GM23248 (cell line): ENCODE results near the gene IGFL3. TPM values are rescaled to one million over a fixed set of nuclear protein-coding genes. Genes with fewer than 3 reads are reported as not detected.

Experiments
- DNase-seq: peaks from one replicate; pipeline ENCODE4 v3.0.0-alpha.2; 2015
- H2AFZ ChIP-seq: fragments of 200-600 bp; sonication (generic); 2 replicates; pipeline ENCODE4 v1.6.1; 2016; ENCODE audit warnings: antibody characterized with exemption
- H3F3A ChIP-seq: fragments of 200-600 bp; sonication (generic); 2 replicates; pipeline ENCODE4 v1.6.1; 2016; ENCODE audit warnings: mild to moderate bottlenecking, antibody characterized with exemption, mixed run types; ENCODE audit not compliant: insufficient read depth
- H3K27ac ChIP-seq: fragments of 200-600 bp; sonication (generic); 2 replicates; pipeline ENCODE4 v1.5.1; 2016; ENCODE audit warnings: mild to moderate bottlenecking
- H3K27me3 ChIP-seq: fragments of 200-600 bp; sonication (generic); replicated peaks from 2 replicates; pipeline ENCODE4 v1.6.1; 2016; ENCODE audit warnings: mild to moderate bottlenecking; ENCODE audit not compliant: insufficient read depth
- H3K36me3 ChIP-seq: fragments of 200-600 bp; sonication (generic); 2 replicates; pipeline ENCODE4 v1.6.1; 2016; ENCODE audit warnings: low read depth, mild to moderate bottlenecking
- H3K4me1 ChIP-seq: fragments of 200-600 bp; sonication (generic); 2 replicates; pipeline ENCODE4 v1.6.1; 2016; ENCODE audit warnings: mild to moderate bottlenecking; ENCODE audit not compliant: insufficient read depth
- H3K4me2 ChIP-seq: fragments of 200-600 bp; sonication (generic); one replicate; pipeline ENCODE4 v1.6.1; 2016; ENCODE audit warnings: mild to moderate bottlenecking; ENCODE audit not compliant: unreplicated experiment
- H3K4me3 ChIP-seq: fragments of 200-600 bp; sonication (generic); 2 replicates; pipeline ENCODE4 v1.5.1; 2016; ENCODE audit warnings: mild to moderate bottlenecking
- H3K79me2 ChIP-seq: fragments of 200-600 bp; sonication (generic); 2 replicates; pipeline ENCODE4 v1.6.1; 2016; ENCODE audit warnings: mild to moderate bottlenecking; ENCODE audit not compliant: insufficient read depth
- H3K9ac ChIP-seq: fragments of 200-600 bp; sonication (generic); 2 replicates; pipeline ENCODE4 v1.6.1; 2016; ENCODE audit warnings: mild to moderate bottlenecking
- H3K9me2 ChIP-seq: fragments of 200-600 bp; sonication (generic); 2 replicates; pipeline ENCODE4 v1.6.1; 2016; ENCODE audit warnings: mixed run types, mild to moderate bottlenecking, moderate library complexity; ENCODE audit not compliant: insufficient read depth
- H3K9me3 ChIP-seq: fragments of 200-600 bp; sonication (generic); one replicate; pipeline ENCODE4 v1.6.1; 2017; ENCODE audit warnings: low read depth
- H4K20me1 ChIP-seq: fragments of 200-600 bp; sonication (generic); 2 replicates; pipeline ENCODE4 v1.6.0; 2016; ENCODE audit not compliant: insufficient read depth
- EZH2 ChIP-seq: fragments of 200-600 bp; sonication (generic); IDR thresholded peaks from 2 replicates; pipeline ENCODE4 v1.6.1; 2018; ENCODE audit warnings: antibody characterized with exemption, mild to moderate bottlenecking; ENCODE audit not compliant: insufficient read depth, poor library complexity, severe bottlenecking
- EZH2phosphoT487 ChIP-seq: fragments of 200-600 bp; sonication (generic); IDR thresholded peaks from 2 replicates; pipeline ENCODE4 v1.6.1; 2018; ENCODE audit warnings: antibody characterized with exemption, moderate library complexity, mild to moderate bottlenecking, low read depth; ENCODE audit not compliant: insufficient read depth
- WGBS, 2 experiments: methylation state at CpG; one replicate each; pipeline ENCODE4 v1.1.6; 2015 to 2017; ENCODE audit warnings: low lambda C conversion rate in 2 of 2, low coverage in 1 of 2; ENCODE audit errors: missing lambda C conversion rate in 2 of 2; 5-methylcytosine and 5-hydroxymethylcytosine counted together
- in situ Hi-C: fragments of 300-500 bp; cut with MboI; formaldehyde crosslinking; loops from 2 replicates; pipeline ENCODE4 v1.15.0; 2020
- polyA plus RNA-seq: library from polyadenylated mRNA; unstranded; fragments of >200 nt; fragmentation: Nextera tagmentation; extraction: Ambion mirVana; gene quantifications from 2 replicates; pipeline ENCODE4 v1.2.1, GENCODE V29; 2016
- total RNA-seq: library from RNA; depleted of rRNA; stranded (reverse); fragments of >200 nt; shearing (Covaris generic); gene quantifications from 2 replicates; pipeline ENCODE4 v1.2.3, GENCODE V29; 2014

The IGFL3 gene
- total and polyA plus RNA-seq, 2 experiments from 2014 or later: not detected

GRCh38 chr19:46132508-46133100 is 8.1 kb upstream of the IGFL3 start:
- 54 to 62% methylated on average over 4 of the region's 4 CpGs for WGBS, 2 experiments
- TF ChIP-seq EZH2phosphoT487 (no peak), EZH2 (no peak)
- Histone ChIP-seq H4K20me1 (no peaks in the 10 kb centered on the region), H3K36me3 (no peaks in the 10 kb centered on the region), H3K79me2 (no peaks in the 10 kb centered on the region), H3K27ac (peak overlapping the region; percentile 91), H3K9me2 (no peaks in the 10 kb centered on the region), H3F3A (peaks cover 36% of the 10 kb centered on the region), H3K9me3 (no peaks in the 10 kb centered on the region), H3K4me2 (peak overlapping the region; percentile 75), H3K27me3 (no peaks in the 10 kb centered on the region), H3K4me3 (peak overlapping the region; percentile 41), H2AFZ (peak overlapping the region; percentile 76), H3K9ac (peak overlapping the region; percentile 50), H3K4me1 (peaks cover 27% of the 10 kb centered on the region)
- peak; percentile 44 for DNase-seq
- in situ Hi-C loops: no loop called here

- DNase-seq: no peak
- WGBS, 2 experiments: 78 to 83% methylated on average over 10 of the region's 10 CpGs
- Histone ChIP-seq H3K27ac (0 out of 2 replicates have a peak overlapping the region, but pooled peaks have one; percentile 91), H3K79me2 (no peaks in the 10 kb centered on the region), H3F3A (peaks cover 36% of the 10 kb centered on the region), H3K9me3 (no peaks in the 10 kb centered on the region), H3K4me2 (no peak overlapping the region), H3K27me3 (no peaks in the 10 kb centered on the region), H3K4me3 (no peak overlapping the region), H2AFZ (no peak overlapping the region), H3K4me1 (peaks cover 27% of the 10 kb centered on the region), H3K36me3 (no peaks in the 10 kb centered on the region), H3K9me2 (no peaks in the 10 kb centered on the region), H4K20me1 (no peaks in the 10 kb centered on the region), H3K9ac (no peak overlapping the region)
- TF ChIP-seq EZH2phosphoT487 (no peak), EZH2 (no peak)
- in situ Hi-C loops: no loop called here
Observed at GRCh38 chr19:46131485-46132143, 7.1 kb upstream of the IGFL3 start.

GRCh38 chr19:46126086-46126580 is 1.6 kb upstream of the IGFL3 start:
- TF ChIP-seq EZH2phosphoT487: no peak
- TF ChIP-seq EZH2: no peak
- WGBS, 2 experiments: 57 to 73% methylated on average over 2 of the region's 2 CpGs

GRCh38 chr19:46125447-46125846 is 959 bp upstream of the IGFL3 start:
- no peaks in the 10 kb centered on the region for H3K9me3 ChIP-seq
- WGBS, 2 experiments: 69 to 80% methylated on average over 4 of the region's 4 CpGs
- no peak overlapping the region for H3K4me3 ChIP-seq
- H3K27ac ChIP-seq: no peak overlapping the region
- H4K20me1 ChIP-seq: no peaks in the 10 kb centered on the region
- in situ Hi-C loops: no loop called here
- no peaks in the 10 kb centered on the region for H3K9me2 ChIP-seq
- peaks cover 7% of the 10 kb centered on the region; the same call in 1 of the 2 replicates for H3F3A ChIP-seq
- H3K4me2 ChIP-seq: no peak overlapping the region
- H3K79me2 ChIP-seq: no peaks in the 10 kb centered on the region
- no peak overlapping the region for H2AFZ ChIP-seq
- no peaks in the 10 kb centered on the region for H3K27me3 ChIP-seq
- no peaks in the 10 kb centered on the region for H3K36me3 ChIP-seq
- H3K9ac ChIP-seq: no peak overlapping the region
- no peak for TF ChIP-seq EZH2
- no peak for TF ChIP-seq EZH2phosphoT487
- no peaks in the 10 kb centered on the region for H3K4me1 ChIP-seq
- DNase-seq: no peak

More at GRCh38 chr19:46126086-46126580, 1.6 kb upstream of the IGFL3 start:
- no peaks in the 10 kb centered on the region for H4K20me1 ChIP-seq
- peak; percentile 56 for DNase-seq
- H2AFZ ChIP-seq: no peak overlapping the region
- H3K4me3 ChIP-seq: no peak overlapping the region
- H3K4me1 ChIP-seq: no peaks in the 10 kb centered on the region
- no peaks in the 10 kb centered on the region for H3K36me3 ChIP-seq
- in situ Hi-C loops: no loop called here
- H3K27ac ChIP-seq: no peak overlapping the region
- no peak overlapping the region for H3K9ac ChIP-seq
- no peaks in the 10 kb centered on the region for H3K79me2 ChIP-seq
- H3K9me2 ChIP-seq: no peaks in the 10 kb centered on the region
- no peaks in the 10 kb centered on the region for H3K9me3 ChIP-seq
- peaks cover 14% of the 10 kb centered on the region for H3F3A ChIP-seq
- no peak overlapping the region for H3K4me2 ChIP-seq
- H3K27me3 ChIP-seq: no peaks in the 10 kb centered on the region
